HepG2 (cell line): ENCODE measurements around the gene ZNF222. TPM values are rescaled to one million over a fixed set of nuclear protein-coding genes. Genes with fewer than 3 reads are reported as not detected.

Experiments
- CREB1 ChIP-seq, 2 experiments: fragments of 450-650 bp in 1 of 2; IDR thresholded peaks; 2 replicates each; pipeline ENCODE4 v1.6.1; 2016 to 2017; ENCODE audit warnings: control low read depth in 1 of 2, mild to moderate bottlenecking in 1 of 2, missing compliant biosample characterization in 1 of 2, missing genetic modification characterization in 1 of 2
- ELF3 ChIP-seq: IDR thresholded peaks from 2 replicates; pipeline ENCODE4 v1.6.1; 2016; ENCODE audit warnings: missing genetic modification reagents, missing compliant biosample characterization
- FOXK1 ChIP-seq: sonication (generic); formaldehyde crosslinking; IDR thresholded peaks from 2 replicates; pipeline ENCODE4 v1.4.0; 2020; ENCODE audit warnings: low read depth, missing genetic modification reagents, borderline replicate concordance
- GABPB1 ChIP-seq: IDR thresholded peaks from 2 replicates; pipeline ENCODE4 v1.6.1; 2016; ENCODE audit warnings: mild to moderate bottlenecking, missing genetic modification reagents, moderate library complexity, missing compliant biosample characterization
- GATAD2A ChIP-seq: IDR thresholded peaks from 2 replicates; pipeline ENCODE4 v1.6.1; 2016
- GPN1 ChIP-seq: sonication (generic); formaldehyde crosslinking; IDR thresholded peaks from 2 replicates; pipeline ENCODE4 v1.5.1; 2020; ENCODE audit warnings: missing genetic modification reagents, borderline replicate concordance
- IRF2 ChIP-seq: IDR thresholded peaks from 2 replicates; pipeline ENCODE4 v1.6.1; 2018; ENCODE audit warnings: missing genetic modification reagents, missing compliant biosample characterization
- JUN ChIP-seq: sonication (generic); formaldehyde crosslinking; IDR thresholded peaks from 2 replicates; pipeline ENCODE4 v1.4.0; 2020; ENCODE audit warnings: mild to moderate bottlenecking, missing genetic modification reagents
- KDM2A ChIP-seq: sonication (generic); formaldehyde crosslinking; IDR thresholded peaks from 2 replicates; pipeline ENCODE4 v1.4.0; 2020; ENCODE audit warnings: low read depth, missing genetic modification reagents, borderline replicate concordance
- NFYC ChIP-seq: IDR thresholded peaks from 2 replicates; pipeline ENCODE4 v1.6.1; 2016; ENCODE audit warnings: missing genetic modification reagents, missing compliant biosample characterization
- PHF20 ChIP-seq: sonication (generic); formaldehyde crosslinking; IDR thresholded peaks from 2 replicates; pipeline ENCODE4 v1.5.0; 2020; ENCODE audit warnings: mild to moderate bottlenecking, missing genetic modification reagents
- RAD21 ChIP-seq: fragments of 450-650 bp; formaldehyde crosslinking; IDR thresholded peaks from 2 replicates; pipeline ENCODE4 v1.5.0; 2020; ENCODE audit warnings: mild to moderate bottlenecking
- RELA ChIP-seq: sonication (generic); formaldehyde crosslinking; IDR thresholded peaks from 2 replicates; pipeline ENCODE4 v1.4.0; 2020; ENCODE audit warnings: missing genetic modification reagents
- UBTF ChIP-seq: sonication (generic); formaldehyde crosslinking; IDR thresholded peaks from 2 replicates; pipeline ENCODE4 v1.4.0; 2020; ENCODE audit warnings: mild to moderate bottlenecking, missing genetic modification reagents
- YY1 ChIP-seq: IDR thresholded peaks from 2 replicates; pipeline ENCODE4 v1.6.1; 2011; ENCODE audit warnings: low read length, low read depth, moderate library complexity, mild to moderate bottlenecking; ENCODE audit not compliant: insufficient read depth, insufficient replicate concordance
- polyA plus RNA-seq, 8 experiments: library from polyadenylated mRNA; depleted of rRNA in 3 of 8; stranded (reverse) in 7 of 8; unstranded in 1 of 8; fragments of >200 nt; fragmentation: Illumina TruSeq in 4 of 8; extraction: Trizol in 4 of 8; gene quantifications; 2 replicates each; pipeline versions ENCODE4 v1.2.1 to v1.2.3, GENCODE V29; 2011 to 2016; ENCODE audit warnings: low read depth in 4 of 8, missing spikeins in 1 of 8, mixed read lengths in 1 of 8; ENCODE audit not compliant: insufficient read depth in 1 of 8
- total RNA-seq, 5 experiments: library from RNA; depleted of rRNA; stranded (reverse); fragments of >200 nt; fragmentation: Illumina TruSeq; extraction: Trizol; gene quantifications; 2 replicates each; pipeline ENCODE4 v1.2.3, GENCODE V29; 2016; ENCODE audit warnings: low read depth in 1 of 5
- TF ChIP-seq, protein P1 (sequence below): sonication (generic); formaldehyde crosslinking; IDR thresholded peaks from 2 replicates; pipeline ENCODE4 v1.5.0; 2020; ENCODE audit warnings: mild to moderate bottlenecking, missing genetic modification reagents, borderline replicate concordance
- TF ChIP-seq, protein P2 (sequence below): sonication (generic); formaldehyde crosslinking; IDR thresholded peaks from 2 replicates; pipeline ENCODE4 v1.4.0; 2020; ENCODE audit warnings: missing genetic modification reagents
- TF ChIP-seq, protein P3 (sequence below): IDR thresholded peaks from 2 replicates; pipeline ENCODE4 v1.6.1; 2016; ENCODE audit warnings: low read depth, control low read depth

Gene ZNF222
- total and polyA plus RNA-seq, 2 of the 13 experiments (the other 11 are each of a cell fraction or from before 2014, with no cell fraction given): 2.2 to 6.2 TPM

- TF ChIP-seq, protein P1, sequence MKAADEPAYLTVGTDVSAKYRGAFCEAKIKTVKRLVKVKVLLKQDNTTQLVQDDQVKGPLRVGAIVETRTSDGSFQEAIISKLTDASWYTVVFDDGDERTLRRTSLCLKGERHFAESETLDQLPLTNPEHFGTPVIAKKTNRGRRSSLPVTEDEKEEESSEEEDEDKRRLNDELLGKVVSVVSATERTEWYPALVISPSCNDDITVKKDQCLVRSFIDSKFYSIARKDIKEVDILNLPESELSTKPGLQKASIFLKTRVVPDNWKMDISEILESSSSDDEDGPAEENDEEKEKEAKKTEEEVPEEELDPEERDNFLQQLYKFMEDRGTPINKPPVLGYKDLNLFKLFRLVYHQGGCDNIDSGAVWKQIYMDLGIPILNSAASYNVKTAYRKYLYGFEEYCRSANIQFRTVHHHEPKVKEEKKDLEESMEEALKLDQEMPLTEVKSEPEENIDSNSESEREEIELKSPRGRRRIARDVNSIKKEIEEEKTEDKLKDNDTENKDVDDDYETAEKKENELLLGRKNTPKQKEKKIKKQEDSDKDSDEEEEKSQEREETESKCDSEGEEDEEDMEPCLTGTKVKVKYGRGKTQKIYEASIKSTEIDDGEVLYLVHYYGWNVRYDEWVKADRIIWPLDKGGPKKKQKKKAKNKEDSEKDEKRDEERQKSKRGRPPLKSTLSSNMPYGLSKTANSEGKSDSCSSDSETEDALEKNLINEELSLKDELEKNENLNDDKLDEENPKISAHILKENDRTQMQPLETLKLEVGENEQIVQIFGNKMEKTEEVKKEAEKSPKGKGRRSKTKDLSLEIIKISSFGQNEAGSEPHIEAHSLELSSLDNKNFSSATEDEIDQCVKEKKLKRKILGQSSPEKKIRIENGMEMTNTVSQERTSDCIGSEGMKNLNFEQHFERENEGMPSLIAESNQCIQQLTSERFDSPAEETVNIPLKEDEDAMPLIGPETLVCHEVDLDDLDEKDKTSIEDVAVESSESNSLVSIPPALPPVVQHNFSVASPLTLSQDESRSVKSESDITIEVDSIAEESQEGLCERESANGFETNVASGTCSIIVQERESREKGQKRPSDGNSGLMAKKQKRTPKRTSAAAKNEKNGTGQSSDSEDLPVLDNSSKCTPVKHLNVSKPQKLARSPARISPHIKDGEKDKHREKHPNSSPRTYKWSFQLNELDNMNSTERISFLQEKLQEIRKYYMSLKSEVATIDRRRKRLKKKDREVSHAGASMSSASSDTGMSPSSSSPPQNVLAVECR (CRISPR knock-in tag): peak; percentile 87; the same call in 1 of the 2 replicates
- TF ChIP-seq, protein P2, sequence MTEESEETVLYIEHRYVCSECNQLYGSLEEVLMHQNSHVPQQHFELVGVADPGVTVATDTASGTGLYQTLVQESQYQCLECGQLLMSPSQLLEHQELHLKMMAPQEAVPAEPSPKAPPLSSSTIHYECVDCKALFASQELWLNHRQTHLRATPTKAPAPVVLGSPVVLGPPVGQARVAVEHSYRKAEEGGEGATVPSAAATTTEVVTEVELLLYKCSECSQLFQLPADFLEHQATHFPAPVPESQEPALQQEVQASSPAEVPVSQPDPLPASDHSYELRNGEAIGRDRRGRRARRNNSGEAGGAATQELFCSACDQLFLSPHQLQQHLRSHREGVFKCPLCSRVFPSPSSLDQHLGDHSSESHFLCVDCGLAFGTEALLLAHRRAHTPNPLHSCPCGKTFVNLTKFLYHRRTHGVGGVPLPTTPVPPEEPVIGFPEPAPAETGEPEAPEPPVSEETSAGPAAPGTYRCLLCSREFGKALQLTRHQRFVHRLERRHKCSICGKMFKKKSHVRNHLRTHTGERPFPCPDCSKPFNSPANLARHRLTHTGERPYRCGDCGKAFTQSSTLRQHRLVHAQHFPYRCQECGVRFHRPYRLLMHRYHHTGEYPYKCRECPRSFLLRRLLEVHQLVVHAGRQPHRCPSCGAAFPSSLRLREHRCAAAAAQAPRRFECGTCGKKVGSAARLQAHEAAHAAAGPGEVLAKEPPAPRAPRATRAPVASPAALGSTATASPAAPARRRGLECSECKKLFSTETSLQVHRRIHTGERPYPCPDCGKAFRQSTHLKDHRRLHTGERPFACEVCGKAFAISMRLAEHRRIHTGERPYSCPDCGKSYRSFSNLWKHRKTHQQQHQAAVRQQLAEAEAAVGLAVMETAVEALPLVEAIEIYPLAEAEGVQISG (CRISPR knock-in tag): peak; percentile 95
- TF ChIP-seq PHF20 (peak; percentile 87), GPN1 (CRISPR knock-in tag) (no peak), UBTF (CRISPR knock-in tag) (no peak; the same call in 1 of the 2 replicates), NFYC (CRISPR knock-in tag) (peak; percentile 45; the same call in 1 of the 2 replicates), KDM2A (CRISPR knock-in tag) (peak; percentile 40; the same call in 1 of the 2 replicates), GABPB1 (CRISPR knock-in tag) (peak; percentile 94), RAD21 (CRISPR knock-in tag) (no peak), ELF3 (CRISPR knock-in tag) (peak; percentile 74; the same call in 1 of the 2 replicates), FOXK1 (CRISPR knock-in tag) (peak; percentile 61; the same call in 1 of the 2 replicates), IRF2 (CRISPR knock-in tag) (peak; percentile 99), GATAD2A (CRISPR knock-in tag) (peak; percentile 45), RELA (CRISPR knock-in tag) (no peak), CREB1 (IDR thresholded peaks at IDR 0.05) (no peak), CREB1 (CRISPR knock-in tag; IDR thresholded peaks at IDR 0.05) (peak; percentile 90), JUN (CRISPR knock-in tag) (no peak), YY1 (peak; percentile 28)
- TF ChIP-seq, protein P3, sequence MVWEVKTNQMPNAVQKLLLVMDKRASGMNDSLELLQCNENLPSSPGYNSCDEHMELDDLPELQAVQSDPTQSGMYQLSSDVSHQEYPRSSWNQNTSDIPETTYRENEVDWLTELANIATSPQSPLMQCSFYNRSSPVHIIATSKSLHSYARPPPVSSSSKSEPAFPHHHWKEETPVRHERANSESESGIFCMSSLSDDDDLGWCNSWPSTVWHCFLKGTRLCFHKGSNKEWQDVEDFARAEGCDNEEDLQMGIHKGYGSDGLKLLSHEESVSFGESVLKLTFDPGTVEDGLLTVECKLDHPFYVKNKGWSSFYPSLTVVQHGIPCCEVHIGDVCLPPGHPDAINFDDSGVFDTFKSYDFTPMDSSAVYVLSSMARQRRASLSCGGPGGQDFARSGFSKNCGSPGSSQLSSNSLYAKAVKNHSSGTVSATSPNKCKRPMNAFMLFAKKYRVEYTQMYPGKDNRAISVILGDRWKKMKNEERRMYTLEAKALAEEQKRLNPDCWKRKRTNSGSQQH (CRISPR knock-in tag): peak; percentile 52; the same call in 1 of the 2 replicates
These were observed 26.6 kb downstream of the ZNF222 start, which contains the start of gene ZNF223 (continued) for GRCh38 chr19:44051650-44052402.
